ENCODE data around the gene MDM4. TPM values are rescaled to one million over a fixed set of nuclear protein-coding genes. Genes with fewer than 3 reads are reported as not detected.
"Not testable (repeated sequence)": the region's sequence is repeated elsewhere in the genome, so short reads cannot be mapped to it uniquely, and the experiment has no call there.

MDM4 gene
- total RNA-seq, 1 experiment from 2014 or later, result 49.6 TPM

DNA sequence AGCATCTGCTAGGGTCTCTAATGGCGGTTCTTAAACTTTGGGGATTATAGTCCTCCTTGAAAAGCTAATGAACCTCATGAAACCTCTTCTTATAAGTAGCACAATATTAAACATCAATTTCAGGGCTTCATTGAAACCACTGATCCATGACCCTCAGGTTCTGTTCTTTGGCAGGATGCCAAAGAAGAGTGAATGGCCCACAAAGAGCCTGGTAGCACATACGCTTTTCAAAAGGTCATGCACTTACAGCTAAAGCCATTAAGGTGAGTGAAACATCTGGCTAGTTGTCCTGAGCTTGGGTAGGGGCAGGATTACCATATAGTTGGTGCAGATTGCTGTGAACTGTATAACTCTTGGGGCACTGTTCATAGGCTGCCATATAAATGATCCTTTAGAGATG is 42.3 kb downstream of the MDM4 start:
- TF ChIP-seq, protein P1, sequence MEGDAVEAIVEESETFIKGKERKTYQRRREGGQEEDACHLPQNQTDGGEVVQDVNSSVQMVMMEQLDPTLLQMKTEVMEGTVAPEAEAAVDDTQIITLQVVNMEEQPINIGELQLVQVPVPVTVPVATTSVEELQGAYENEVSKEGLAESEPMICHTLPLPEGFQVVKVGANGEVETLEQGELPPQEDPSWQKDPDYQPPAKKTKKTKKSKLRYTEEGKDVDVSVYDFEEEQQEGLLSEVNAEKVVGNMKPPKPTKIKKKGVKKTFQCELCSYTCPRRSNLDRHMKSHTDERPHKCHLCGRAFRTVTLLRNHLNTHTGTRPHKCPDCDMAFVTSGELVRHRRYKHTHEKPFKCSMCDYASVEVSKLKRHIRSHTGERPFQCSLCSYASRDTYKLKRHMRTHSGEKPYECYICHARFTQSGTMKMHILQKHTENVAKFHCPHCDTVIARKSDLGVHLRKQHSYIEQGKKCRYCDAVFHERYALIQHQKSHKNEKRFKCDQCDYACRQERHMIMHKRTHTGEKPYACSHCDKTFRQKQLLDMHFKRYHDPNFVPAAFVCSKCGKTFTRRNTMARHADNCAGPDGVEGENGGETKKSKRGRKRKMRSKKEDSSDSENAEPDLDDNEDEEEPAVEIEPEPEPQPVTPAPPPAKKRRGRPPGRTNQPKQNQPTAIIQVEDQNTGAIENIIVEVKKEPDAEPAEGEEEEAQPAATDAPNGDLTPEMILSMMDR (conservative IDR thresholded peaks at IDR 0.05), result no peak
- Histone ChIP-seq H3K4me1 (ENCODE audit: insufficient read depth, low read length) (peaks cover 3% of the 10 kb centered on the region; the same call in 1 of the 2 replicates), H4K20me1 (ENCODE audit: control insufficient read depth, insufficient read depth, insufficient read length) (no peaks in the 10 kb centered on the region), H3K23me2 (ENCODE audit: insufficient read length, low read depth, low read length, poor library complexity, severe bottlenecking) (no peaks in the 10 kb centered on the region), H3K27ac (ENCODE audit: insufficient read length, low read depth, low read length) (no peak overlapping the region), H3K4me2 (ENCODE audit: insufficient read depth, insufficient read length, low read length) (no peak overlapping the region), H2BK20ac (ENCODE audit: low read depth, low read length, poor library complexity, severe bottlenecking) (no peak overlapping the region), H3T11ph (ENCODE audit: low read length) (no peak overlapping the region), H4K5ac (ENCODE audit: insufficient read length, low read depth, low read length) (no peak overlapping the region), H3K23ac (ENCODE audit: insufficient read length, low read depth, low read length) (no peak overlapping the region), H2BK120ac (ENCODE audit: low read depth, low read length, poor library complexity, severe bottlenecking) (no peak overlapping the region), H2AK5ac (ENCODE audit: insufficient read length, low read length) (no peak overlapping the region), H2BK12ac (ENCODE audit: insufficient read length, low read depth, low read length) (no peak overlapping the region), H4K8ac (replicated peaks; ENCODE audit: insufficient read length, low read depth, low read length) (no peak overlapping the region), H3K4ac (ENCODE audit: low read depth, low read length) (no peak overlapping the region), H3K14ac (ENCODE audit: insufficient read depth, low read length) (no peak overlapping the region), H3K56ac (ENCODE audit: insufficient read length, low read depth, low read length) (no peak overlapping the region), H3K79me1 (ENCODE audit: insufficient read depth, low read depth, low read length, poor library complexity, severe bottlenecking) (no peaks in the 10 kb centered on the region), H2AFZ (ENCODE audit: low read length) (no peak overlapping the region), H3K18ac (ENCODE audit: insufficient read length, low read depth, low read length) (no peak overlapping the region), H2BK15ac (ENCODE audit: low read depth, low read length) (no peak overlapping the region), H4K91ac (ENCODE audit: insufficient read length, low read depth, low read length) (no peak overlapping the region), H3K9me3 (ENCODE audit: control insufficient read depth, low read depth, low read length) (no peaks in the 10 kb centered on the region), H3K9ac (ENCODE audit: extremely low read depth, insufficient read length, low read length) (no peak overlapping the region), H3K27me3 (ENCODE audit: insufficient read depth, low read length) (no peaks in the 10 kb centered on the region), H2BK5ac (ENCODE audit: insufficient read length, low read length) (no peak overlapping the region), H3K79me2 (ENCODE audit: insufficient read depth, low read length) (no peaks in the 10 kb centered on the region)
- Mint-ChIP-seq H3K4me3 (no peak overlapping the region), H3K27me3 (ENCODE audit: low read depth) (no peaks in the 10 kb centered on the region), H3K9me3 (no peaks in the 10 kb centered on the region), H3K27ac (no peak overlapping the region; a peak in 1 of 7 replicates), H3K36me3 (ENCODE audit: insufficient read depth in 1 of 3, low read depth in 3 of 3) (peaks cover 0 to 2% (median 0%) of the 10 kb centered on the region in 3 experiments; a peak in 1 of 7 replicates), H3K4me1 (peaks cover 10 to 11% of the 10 kb centered on the region in 2 experiments)
- no peak for DNase-seq
- WGBS (ENCODE audit: extremely low coverage, insufficient read length, low lambda C conversion rate), result no CpG with 5 or more reads among the region's 2 CpGs

DNA sequence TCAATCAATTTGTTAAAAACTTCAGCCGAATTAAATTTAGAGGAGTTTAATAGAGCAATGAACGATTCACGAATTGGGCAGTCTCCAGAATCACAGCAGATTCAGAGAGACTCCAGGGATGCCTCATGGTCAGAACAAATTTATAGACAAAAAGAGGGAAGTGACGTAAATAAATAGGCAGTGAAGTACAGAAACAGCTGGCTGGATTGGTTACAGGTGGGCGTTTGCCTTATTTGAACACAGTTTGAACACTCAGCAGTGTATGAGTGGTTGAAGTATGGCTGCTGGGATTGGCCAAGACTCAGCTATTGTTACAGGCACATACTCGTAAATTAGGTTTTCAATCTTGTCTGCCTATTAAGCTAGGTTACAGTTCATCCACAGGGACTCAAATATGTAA is 43.8 kb downstream of the MDM4 start:
- H3K9me3 Mint-ChIP-seq; H4K91ac ChIP-seq (ENCODE audit: insufficient read length, low read depth, low read length); H2BK120ac ChIP-seq (ENCODE audit: low read depth, low read length, poor library complexity, severe bottlenecking); H3K56ac ChIP-seq (ENCODE audit: insufficient read length, low read depth, low read length); H3T11ph ChIP-seq (ENCODE audit: low read length); H3K23ac ChIP-seq (ENCODE audit: insufficient read length, low read depth, low read length); H3K4me3 Mint-ChIP-seq; H4K8ac ChIP-seq (replicated peaks; ENCODE audit: insufficient read length, low read depth, low read length); H3K27ac Mint-ChIP-seq; H3K4ac ChIP-seq (ENCODE audit: low read depth, low read length); H2BK20ac ChIP-seq (ENCODE audit: low read depth, low read length, poor library complexity, severe bottlenecking); H2AFZ ChIP-seq (ENCODE audit: low read length); H3K18ac ChIP-seq (ENCODE audit: insufficient read length, low read depth, low read length); H3K23me2 ChIP-seq (ENCODE audit: insufficient read length, low read depth, low read length, poor library complexity, severe bottlenecking); H3K14ac ChIP-seq (ENCODE audit: insufficient read depth, low read length); H2BK15ac ChIP-seq (ENCODE audit: low read depth, low read length); H3K4me1 ChIP-seq (ENCODE audit: insufficient read depth, low read length); H4K20me1 ChIP-seq (ENCODE audit: control insufficient read depth, insufficient read depth, insufficient read length); H3K4me2 ChIP-seq (ENCODE audit: insufficient read depth, insufficient read length, low read length); H2BK5ac ChIP-seq (ENCODE audit: insufficient read length, low read length); H2BK12ac ChIP-seq (ENCODE audit: insufficient read length, low read depth, low read length); H3K36me3 Mint-ChIP-seq (ENCODE audit: insufficient read depth in 1 of 3, low read depth in 3 of 3); H4K5ac ChIP-seq (ENCODE audit: insufficient read length, low read depth, low read length); H3K9ac ChIP-seq (ENCODE audit: extremely low read depth, insufficient read length, low read length); H3K27me3 Mint-ChIP-seq (ENCODE audit: low read depth); H3K9me3 ChIP-seq (ENCODE audit: control insufficient read depth, low read depth, low read length); H2AK5ac ChIP-seq (ENCODE audit: insufficient read length, low read length); H3K79me2 ChIP-seq (ENCODE audit: insufficient read depth, low read length); DNase-seq; H3K27me3 ChIP-seq (ENCODE audit: insufficient read depth, low read length); H3K27ac ChIP-seq (ENCODE audit: insufficient read length, low read depth, low read length); H3K79me1 ChIP-seq (ENCODE audit: insufficient read depth, low read depth, low read length, poor library complexity, severe bottlenecking): not testable (repeated sequence)
- WGBS (ENCODE audit: extremely low coverage, insufficient read length, low lambda C conversion rate), result no CpG with 5 or more reads among the region's 6 CpGs
- H3K4me1 Mint-ChIP-seq, result peaks cover 14 to 15% of the 10 kb centered on the region in 2 experiments

Data from H9 (cell line).